Upper lobe of left lung (tissue), 6 donors: ENCODE data around the gene ATG10. TPM values are rescaled to one million over a fixed set of nuclear protein-coding genes. Genes with fewer than 3 reads are reported as not detected.

ENCODE experiments used
- ATAC-seq, 2 donors: fragments of 200-7000 bp; cut with Tn5 transposase; one replicate each; pipeline ENCODE4 v1.9.1; 2022; ENCODE audit warnings: mild to moderate bottlenecking in 2 of 2, moderate library complexity in 2 of 2; ENCODE audit not compliant: low FRiP score in 2 of 2
- DNase-seq, 2 donors: peaks; one replicate each; pipeline ENCODE4 v3.0.0-alpha.2; 2019 to 2020
- H3K27ac ChIP-seq, 4 donors: fragments of 200-600 bp; sonication (generic); one replicate each; pipeline ENCODE4 v1.5.1; 2016 to 2019
- H3K27me3 ChIP-seq, 4 donors: fragments of 200-600 bp; sonication (generic); one replicate each; pipeline ENCODE4 v1.5.1; 2017 to 2019
- H3K36me3 ChIP-seq, 4 donors: fragments of 200-600 bp; sonication (generic); one replicate each; pipeline ENCODE4 v1.5.1; 2016 to 2019
- H3K4me1 ChIP-seq, 4 donors: fragments of 200-600 bp; sonication (generic); one replicate each; pipeline ENCODE4 v1.5.1; 2018 to 2019
- H3K4me3 ChIP-seq, 4 donors: fragments of 200-600 bp; sonication (generic); one replicate each; pipeline ENCODE4 v1.5.1; 2017 to 2019; ENCODE audit warnings: mild to moderate bottlenecking in 2 of 4, moderate library complexity in 1 of 4
- H3K9me3 ChIP-seq, 4 donors: fragments of 200-600 bp; sonication (generic); one replicate each; pipeline ENCODE4 v1.5.1; 2018 to 2019
- EP300 ChIP-seq, 4 donors: sonication (generic); formaldehyde crosslinking; IDR thresholded peaks; one replicate each; pipeline ENCODE4 v1.5.1; 2017; ENCODE audit warnings: antibody characterized with exemption in 4 of 4, control low read depth in 2 of 4
- POLR2A ChIP-seq, 4 donors: fragments of 450-650 bp; IDR thresholded peaks; one replicate each; pipeline ENCODE4 v1.5.1; 2016 to 2017; ENCODE audit warnings: antibody characterized with exemption in 4 of 4, mild to moderate bottlenecking in 2 of 4
- POLR2AphosphoS5 ChIP-seq, 2 donors: sonication (generic); formaldehyde crosslinking; IDR thresholded peaks; one replicate each; pipeline ENCODE4 v1.5.1; 2017; ENCODE audit warnings: antibody characterized with exemption in 2 of 2
- WGBS, 2 donors: methylation state at CpG; one replicate each; pipeline ENCODE4 v1.1.5; 2017 to 2018; 5-methylcytosine and 5-hydroxymethylcytosine counted together
- total RNA-seq, 6 donors: library from RNA; depleted of rRNA in 4 of 6; stranded (reverse); fragments of >200 nt in 4 of 6; gene quantifications; one replicate each; pipeline versions ENCODE4 v1.1.0 to v1.2.1, GENCODE V29; 2016 to 2021
- TF ChIP-seq, protein P1 (sequence below), 6 experiments: fragments of 450-650 bp in 4 of 6; fragments of 200-600 bp in 2 of 6; sonication (generic) in 2 of 6; IDR thresholded peaks; one replicate each; pipeline ENCODE4 v1.5.1; 2016 to 2019; ENCODE audit warnings: antibody characterized with exemption in 6 of 6
- donor health status: DM: no; HTN: no; CAD: no; lungs with moderate emphysema.
- donor health status: DM: no; HTN: yes; CAD: no; lungs with severe emphysema.

ATG10 gene
- total RNA-seq, 6 donors from 2014 or later, result 1.00 to 9.4 (median 7.0) TPM

DNA sequence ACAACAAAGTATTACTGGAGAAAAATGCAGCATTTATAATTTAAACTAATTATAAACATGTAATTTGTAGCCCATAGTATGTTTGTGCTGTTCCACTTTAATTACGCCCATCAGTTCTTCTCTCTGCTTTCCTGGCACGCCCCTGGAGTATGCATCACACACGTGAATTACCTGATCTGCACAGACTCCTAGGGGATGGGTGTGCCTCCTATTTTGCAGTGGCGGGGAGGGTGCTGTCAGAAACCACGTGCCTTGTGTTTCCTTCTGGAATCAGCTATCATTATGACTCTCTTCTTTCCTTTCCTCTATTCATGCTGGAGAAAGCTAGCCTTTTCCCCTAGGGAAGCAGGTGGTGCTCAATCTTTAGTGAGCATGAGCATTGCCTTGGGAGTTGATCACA lies 263.1 kb downstream of the ATG10 start:
- no peaks in the 10 kb centered on the region for H3K9me3 ChIP-seq
- no peak for TF ChIP-seq POLR2AphosphoS5 (IDR thresholded peaks at IDR 0.05)
- TF ChIP-seq, protein P1, sequence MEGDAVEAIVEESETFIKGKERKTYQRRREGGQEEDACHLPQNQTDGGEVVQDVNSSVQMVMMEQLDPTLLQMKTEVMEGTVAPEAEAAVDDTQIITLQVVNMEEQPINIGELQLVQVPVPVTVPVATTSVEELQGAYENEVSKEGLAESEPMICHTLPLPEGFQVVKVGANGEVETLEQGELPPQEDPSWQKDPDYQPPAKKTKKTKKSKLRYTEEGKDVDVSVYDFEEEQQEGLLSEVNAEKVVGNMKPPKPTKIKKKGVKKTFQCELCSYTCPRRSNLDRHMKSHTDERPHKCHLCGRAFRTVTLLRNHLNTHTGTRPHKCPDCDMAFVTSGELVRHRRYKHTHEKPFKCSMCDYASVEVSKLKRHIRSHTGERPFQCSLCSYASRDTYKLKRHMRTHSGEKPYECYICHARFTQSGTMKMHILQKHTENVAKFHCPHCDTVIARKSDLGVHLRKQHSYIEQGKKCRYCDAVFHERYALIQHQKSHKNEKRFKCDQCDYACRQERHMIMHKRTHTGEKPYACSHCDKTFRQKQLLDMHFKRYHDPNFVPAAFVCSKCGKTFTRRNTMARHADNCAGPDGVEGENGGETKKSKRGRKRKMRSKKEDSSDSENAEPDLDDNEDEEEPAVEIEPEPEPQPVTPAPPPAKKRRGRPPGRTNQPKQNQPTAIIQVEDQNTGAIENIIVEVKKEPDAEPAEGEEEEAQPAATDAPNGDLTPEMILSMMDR (IDR thresholded peaks at IDR 0.05), result no peak
- no peak for TF ChIP-seq POLR2A (IDR thresholded peaks at IDR 0.05)
- TF ChIP-seq EP300 (IDR thresholded peaks at IDR 0.05), result no peak
- DNase-seq (no peak), ATAC-seq (no peak)
- H3K27me3 ChIP-seq, result no peaks in the 10 kb centered on the region
- H3K27ac ChIP-seq, result no peak overlapping the region
- 61 to 70% methylated on average over 5 of the region's 5 CpGs for WGBS, 2 donors
- no peaks in the 10 kb centered on the region for H3K4me1 ChIP-seq
- no peak overlapping the region for H3K4me3 ChIP-seq
- H3K36me3 ChIP-seq, result no peaks in the 10 kb centered on the region

DNA sequence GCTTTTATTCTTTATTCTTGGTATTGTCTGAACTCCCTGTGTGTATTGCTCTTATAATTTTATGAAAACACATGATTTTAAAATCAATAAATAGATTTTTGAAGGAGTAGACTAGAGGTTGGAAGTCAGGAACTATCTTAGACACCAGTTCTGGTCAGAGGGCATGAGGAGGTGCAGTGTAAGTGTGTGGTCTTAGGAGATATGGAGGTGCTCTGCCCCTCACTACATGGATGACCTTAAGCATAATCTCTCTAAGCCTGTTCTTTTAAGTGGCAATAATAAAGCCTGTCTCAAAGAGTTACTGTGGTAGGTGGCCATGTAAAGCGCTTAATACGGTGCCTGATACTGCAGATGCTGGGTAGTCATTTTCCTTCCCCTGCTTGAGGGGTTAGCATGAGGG lies 272.3 kb downstream of the ATG10 start:
- no peak for ATAC-seq
- H3K4me3 ChIP-seq, result no peak overlapping the region
- peaks cover 0 to 13% (median 3%) of the 10 kb centered on the region in 4 donors for H3K9me3 ChIP-seq
- DNase-seq, result no peak
- TF ChIP-seq EP300 (IDR thresholded peaks at IDR 0.05) (no peak), POLR2AphosphoS5 (IDR thresholded peaks at IDR 0.05) (no peak), POLR2A (IDR thresholded peaks at IDR 0.05) (no peak)
- TF ChIP-seq, protein P1 (IDR thresholded peaks at IDR 0.05), result no peak
- no peaks in the 10 kb centered on the region for H3K36me3 ChIP-seq
- no peak overlapping the region for H3K27ac ChIP-seq
- 90 to 100% methylated on average over 2 of the region's 2 CpGs for WGBS, 2 donors
- no peaks in the 10 kb centered on the region for H3K27me3 ChIP-seq
- H3K4me1 ChIP-seq, result no peaks in the 10 kb centered on the region

DNA sequence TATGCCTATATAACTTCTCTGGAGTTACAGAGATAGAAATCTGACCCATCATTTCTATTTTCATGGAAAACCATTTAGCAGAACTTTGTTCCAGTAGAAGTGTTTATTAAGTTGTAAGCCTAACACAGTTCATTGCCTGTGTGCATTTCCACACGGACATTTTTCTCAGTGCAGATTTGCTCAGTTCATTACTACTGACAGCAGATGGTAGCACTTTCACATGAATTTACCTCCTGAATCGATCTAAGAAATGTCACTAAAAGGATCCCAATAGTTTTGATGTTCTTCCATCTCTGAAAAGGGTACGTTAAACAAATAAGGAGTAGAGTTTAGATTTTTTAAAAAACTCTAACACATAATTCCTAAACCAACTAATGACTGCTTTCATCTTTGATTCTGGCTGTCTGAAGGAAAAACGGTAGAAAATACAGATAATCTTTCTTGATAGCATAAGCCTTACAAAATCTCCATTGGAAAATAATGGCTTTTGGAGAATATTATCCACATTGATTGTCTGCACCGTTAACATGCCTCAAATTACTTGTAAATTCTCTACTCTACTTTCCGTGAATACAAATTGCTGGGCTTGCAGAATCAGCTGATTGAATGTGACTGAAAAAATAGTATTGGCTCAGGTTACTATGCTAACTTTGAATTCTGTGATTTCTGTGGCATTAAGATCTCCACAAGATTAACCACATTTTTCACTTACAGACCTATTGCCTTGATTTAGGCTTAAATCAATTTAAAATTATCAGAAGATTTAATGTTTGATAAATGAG lies 273.2 kb downstream of the ATG10 start:
- ATAC-seq, result no peak
- WGBS, 2 donors, result 56 to 81% methylated on average over 6 of the region's 6 CpGs
- TF ChIP-seq EP300 (IDR thresholded peaks at IDR 0.05) (no peak), POLR2A (IDR thresholded peaks at IDR 0.05) (no peak), POLR2AphosphoS5 (IDR thresholded peaks at IDR 0.05) (no peak)
- TF ChIP-seq, protein P1 (IDR thresholded peaks at IDR 0.05), result no peak

DNA sequence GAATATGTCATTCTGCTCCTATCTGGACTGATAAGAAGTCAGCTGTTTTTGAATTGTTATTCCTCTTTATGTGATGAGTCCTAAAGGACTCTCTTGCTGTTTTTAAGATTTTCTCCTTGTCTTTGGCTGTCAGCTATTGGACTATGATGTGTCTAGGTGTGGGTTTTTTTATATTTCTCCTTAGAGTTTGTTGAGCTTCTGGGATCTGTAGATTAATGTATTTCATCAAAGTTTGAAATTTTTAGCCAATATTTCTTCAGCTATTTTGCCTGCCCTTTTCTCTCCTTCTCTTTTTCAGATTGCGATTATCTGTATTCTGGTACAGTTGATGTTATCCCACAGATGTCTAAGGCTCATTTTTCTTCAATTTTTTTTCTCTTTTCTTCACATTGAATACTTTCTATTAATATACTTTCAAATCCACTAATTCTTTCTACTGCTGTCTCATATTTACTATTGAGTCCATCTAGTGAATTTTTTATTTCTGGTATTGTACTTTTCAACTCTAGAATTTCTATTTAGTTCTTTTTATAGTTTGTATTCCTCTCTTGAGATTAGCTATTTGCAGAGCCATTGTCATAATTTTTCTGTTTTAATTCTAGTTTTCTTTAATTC lies 275.2 kb downstream of the ATG10 start:
- no peak overlapping the region for H3K4me3 ChIP-seq
- no peak for DNase-seq
- no peaks in the 10 kb centered on the region for H3K36me3 ChIP-seq
- TF ChIP-seq, protein P1 (IDR thresholded peaks at IDR 0.05), result no peak
- TF ChIP-seq POLR2A (IDR thresholded peaks at IDR 0.05), result no peak
- TF ChIP-seq POLR2AphosphoS5 (IDR thresholded peaks at IDR 0.05), result no peak
- TF ChIP-seq EP300 (IDR thresholded peaks at IDR 0.05), result no peak
- H3K4me1 ChIP-seq, result no peaks in the 10 kb centered on the region
- no peak overlapping the region for H3K27ac ChIP-seq
- no peaks in the 10 kb centered on the region for H3K27me3 ChIP-seq
- no peak for ATAC-seq
- 98 to 100% methylated on average over 1 of the region's 1 CpG for WGBS, 2 donors
- peaks cover 0 to 13% (median 3%) of the 10 kb centered on the region in 4 donors for H3K9me3 ChIP-seq

More for the DNA sequence above, 273.2 kb downstream of the ATG10 start:
- DNase-seq, result no peak
- H3K4me3 ChIP-seq, result no peak overlapping the region
- no peaks in the 10 kb centered on the region for H3K36me3 ChIP-seq
- no peaks in the 10 kb centered on the region for H3K4me1 ChIP-seq
- H3K27me3 ChIP-seq, result no peaks in the 10 kb centered on the region
- H3K27ac ChIP-seq, result no peak overlapping the region
- H3K9me3 ChIP-seq, result peaks cover 0 to 13% (median 3%) of the 10 kb centered on the region in 4 donors
